Activated T-cell treated with anti-CD3 and anti-CD28 coated beads, Interleukin-2, amount 50 U/mL, for 72 hours (primary cell): ENCODE data around the gene L3MBTL2. TPM values are rescaled to one million over a fixed set of nuclear protein-coding genes. Genes with fewer than 3 reads are reported as not detected.

Source experiments
- ATAC-seq, 2 donors: fragments of 150-1000 bp; cut with Tn5 transposase; replicated peaks in 1 of 2; 2 replicates each; pipeline ENCODE4 v1.10.0; 2021; ENCODE audit warnings: moderate library complexity in 2 of 2, mild to moderate bottlenecking in 1 of 2
- DNase-seq, 2 donors: peaks; one replicate each; pipeline ENCODE4 v3.0.0; 2021 to 2022; ENCODE audit warnings: mixed read lengths in 1 of 2
- H3K27ac Mint-ChIP-seq: one replicate; pipeline ENCODE4 v1.8.0; 2022; ENCODE audit warnings: mild to moderate bottlenecking, moderate library complexity, mixed read lengths
- H3K27me3 Mint-ChIP-seq: one replicate; pipeline ENCODE4 v1.8.0; 2022; ENCODE audit warnings: low read depth, mixed read lengths
- H3K36me3 Mint-ChIP-seq, 2 donors: one replicate each; pipeline ENCODE4 v1.8.0; 2022; ENCODE audit warnings: mixed read lengths in 2 of 2, mild to moderate bottlenecking in 1 of 2; ENCODE audit not compliant: insufficient read depth in 2 of 2
- H3K4me1 Mint-ChIP-seq: one replicate; pipeline ENCODE4 v1.8.0; 2022; ENCODE audit warnings: low read depth, mixed read lengths
- H3K4me3 Mint-ChIP-seq, 2 donors: one replicate each; pipeline ENCODE4 v1.8.0; 2022; ENCODE audit warnings: mild to moderate bottlenecking in 2 of 2, mixed read lengths in 2 of 2, moderate library complexity in 2 of 2
- H3K9me3 Mint-ChIP-seq, 2 donors: one replicate each; pipeline ENCODE4 v1.8.0; 2022; ENCODE audit warnings: mixed read lengths in 2 of 2
- total RNA-seq, 2 donors: library from RNA; stranded (reverse); gene quantifications; one replicate each; pipeline ENCODE4 v1.2.3, GENCODE V29; 2022

Gene L3MBTL2
- total RNA-seq, 2 donors from 2014 or later: 21.9 to 25.6 TPM

DNA sequence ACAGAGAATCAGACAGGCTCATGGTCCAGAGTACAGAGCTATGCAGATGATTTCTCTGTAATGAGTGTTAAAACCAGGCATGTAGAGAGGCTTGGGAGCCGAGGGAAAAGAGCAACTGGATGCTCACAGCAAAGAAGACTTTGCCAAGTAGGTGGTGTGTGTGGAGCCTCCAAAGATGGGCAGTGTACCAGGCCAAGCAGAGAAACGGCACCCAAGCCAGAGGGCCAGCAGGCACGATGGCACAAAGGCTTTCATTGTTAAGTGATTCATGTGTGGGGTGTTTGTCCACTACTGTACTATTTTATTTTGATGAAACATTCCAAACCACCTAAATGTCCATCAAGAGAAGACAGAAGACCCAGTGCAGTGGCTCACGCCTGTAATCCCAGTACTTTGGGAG is 69.7 kb downstream of the L3MBTL2 start:
- no peak overlapping the region for H3K27ac Mint-ChIP-seq
- DNase-seq (no peak), ATAC-seq (no peak)
- H3K9me3 Mint-ChIP-seq: no peaks in the 10 kb centered on the region
- H3K36me3 Mint-ChIP-seq: peaks cover 22 to 27% of the 10 kb centered on the region in 2 donors
- H3K4me1 Mint-ChIP-seq: peaks cover 6% of the 10 kb centered on the region
- H3K27me3 Mint-ChIP-seq: no peaks in the 10 kb centered on the region
- no peak overlapping the region for H3K4me3 Mint-ChIP-seq

- DNase-seq (no peak), ATAC-seq (no peak)
- Mint-ChIP-seq H3K27ac (no peak overlapping the region), H3K27me3 (no peaks in the 10 kb centered on the region), H3K4me1 (peaks cover 28% of the 10 kb centered on the region), H3K4me3 (no peak overlapping the region), H3K9me3 (no peaks in the 10 kb centered on the region), H3K36me3 (peaks cover 20 to 33% of the 10 kb centered on the region in 2 donors)
Observed at GRCh38 chr22:41280065-41280464, 75.0 kb downstream of the L3MBTL2 start.

DNA sequence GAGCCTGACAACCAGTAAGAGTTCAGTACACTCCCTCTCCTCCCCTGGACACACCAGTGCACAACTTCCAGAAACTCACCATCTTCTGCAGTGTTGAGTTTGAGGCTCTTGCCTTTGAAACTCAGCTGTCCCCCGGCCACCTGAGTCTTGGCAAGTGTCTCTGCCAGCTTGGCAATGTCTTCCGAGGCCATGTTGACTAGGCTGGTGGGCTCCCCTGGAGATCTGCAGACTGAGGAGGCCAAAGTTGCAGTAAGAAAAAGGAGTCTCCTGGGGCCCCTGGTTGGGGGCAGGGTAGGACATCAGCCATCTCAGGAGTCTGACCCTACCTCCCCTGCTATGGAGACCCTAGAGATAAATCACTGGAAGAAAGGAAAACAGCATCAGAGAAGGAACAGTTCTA is 75.7 kb downstream of the L3MBTL2 start:
- Mint-ChIP-seq H3K27ac (peak overlapping the region; percentile 78), H3K36me3 (peaks cover 18 to 36% of the 10 kb centered on the region in 2 donors), H3K9me3 (no peaks in the 10 kb centered on the region), H3K4me1 (peaks cover 30% of the 10 kb centered on the region), H3K4me3 (no peak overlapping the region), H3K27me3 (no peaks in the 10 kb centered on the region)
- ATAC-seq (no peak), DNase-seq (no peak)

Other genes starting within 250 kb of the L3MBTL2 start
- gene EP300, start 112.7 kb upstream of the L3MBTL2 start, total RNA-seq: 10 to 100 TPM; 58.9 to 65.8 TPM
- 1 to 10 TPM in 1 of 2 donors, under 1 TPM in 1; 0.55 to 1.4 TPM for gene CHADL, start 35.6 kb downstream of the L3MBTL2 start, total RNA-seq
- gene RANGAP1, start 80.9 kb downstream of the L3MBTL2 start, total RNA-seq: 100 to 1,000 TPM; 162 to 217 TPM
- gene ZC3H7B, start 96.2 kb downstream of the L3MBTL2 start, total RNA-seq: 10 to 100 TPM; 46.1 to 52.4 TPM
- gene TEF, start 176.6 kb downstream of the L3MBTL2 start, total RNA-seq: 1 to 10 TPM; 1.5 to 2.0 TPM
- gene TOB2, start 241.5 kb downstream of the L3MBTL2 start, total RNA-seq: 10 to 100 TPM; 32.5 TPM